ENCODE results near the gene TMEM203.

DNA sequence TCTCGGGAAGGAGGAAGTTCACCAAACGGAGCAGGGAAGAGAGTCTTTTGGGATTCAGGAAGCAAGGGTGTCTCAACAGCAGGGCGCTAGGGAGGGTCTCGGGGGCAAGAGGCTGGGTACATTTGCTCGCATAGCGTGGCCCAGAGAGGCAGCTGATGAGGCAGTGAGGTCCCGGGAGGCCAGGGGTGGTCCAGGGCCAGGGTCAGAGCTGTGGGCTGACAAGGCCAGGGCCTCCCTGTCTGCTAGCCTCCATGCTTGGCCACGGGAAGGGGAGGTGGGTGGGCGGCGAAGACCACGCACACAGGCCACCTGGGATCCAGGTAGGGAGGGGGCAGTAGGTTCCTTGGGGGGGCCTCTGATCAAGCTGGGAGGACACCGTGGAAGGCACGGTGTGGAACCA lies 6.1 kb upstream of the TMEM203 start:
- no peak for TF ChIP-seq POLR2A (IDR thresholded peaks at IDR 0.05)
- TF ChIP-seq, protein P1, sequence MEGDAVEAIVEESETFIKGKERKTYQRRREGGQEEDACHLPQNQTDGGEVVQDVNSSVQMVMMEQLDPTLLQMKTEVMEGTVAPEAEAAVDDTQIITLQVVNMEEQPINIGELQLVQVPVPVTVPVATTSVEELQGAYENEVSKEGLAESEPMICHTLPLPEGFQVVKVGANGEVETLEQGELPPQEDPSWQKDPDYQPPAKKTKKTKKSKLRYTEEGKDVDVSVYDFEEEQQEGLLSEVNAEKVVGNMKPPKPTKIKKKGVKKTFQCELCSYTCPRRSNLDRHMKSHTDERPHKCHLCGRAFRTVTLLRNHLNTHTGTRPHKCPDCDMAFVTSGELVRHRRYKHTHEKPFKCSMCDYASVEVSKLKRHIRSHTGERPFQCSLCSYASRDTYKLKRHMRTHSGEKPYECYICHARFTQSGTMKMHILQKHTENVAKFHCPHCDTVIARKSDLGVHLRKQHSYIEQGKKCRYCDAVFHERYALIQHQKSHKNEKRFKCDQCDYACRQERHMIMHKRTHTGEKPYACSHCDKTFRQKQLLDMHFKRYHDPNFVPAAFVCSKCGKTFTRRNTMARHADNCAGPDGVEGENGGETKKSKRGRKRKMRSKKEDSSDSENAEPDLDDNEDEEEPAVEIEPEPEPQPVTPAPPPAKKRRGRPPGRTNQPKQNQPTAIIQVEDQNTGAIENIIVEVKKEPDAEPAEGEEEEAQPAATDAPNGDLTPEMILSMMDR (IDR thresholded peaks at IDR 0.05), result no peak
- TF ChIP-seq POLR2AphosphoS5 (IDR thresholded peaks at IDR 0.05), result no peak
